Fibroblast of skin of left quadriceps (primary cell): ENCODE data around the gene FAM83F.
"Not testable (repeated sequence)": the region's sequence is repeated elsewhere in the genome, so short reads cannot be mapped to it uniquely, and the experiment has no call there.

Source experiments
- DNase-seq, 2 experiments: peaks; one replicate each; pipeline ENCODE4 v3.0.0-alpha.2; 2013; ENCODE audit warnings: low read depth in 2 of 2

Gene FAM83F

GRCh38 chr22:39994566-39995392 is at the start of gene FAM83F:
FAM83F (plus strand) TSS chr22:39994954; CDS start chr22:39995043, 89 bp downstream.
- no peak for DNase-seq

GRCh38 chr22:39946126-39946502 is 48.6 kb upstream of the FAM83F start:
- DNase-seq, result no peak

GRCh38 chr22:39946503-39947219 is 48.1 kb upstream of the FAM83F start:
- no peak for DNase-seq

GRCh38 chr22:39947220-39948216 is 47.2 kb upstream of the FAM83F start:
- DNase-seq, result no peak

- no peak for DNase-seq
Observed at GRCh38 chr22:39949964-39950737, 44.6 kb upstream of the FAM83F start.

- not testable (repeated sequence) for DNase-seq
Observed at GRCh38 chr22:39951603-39952293, 43.0 kb upstream of the FAM83F start.

- DNase-seq, result no peak
Observed at GRCh38 chr22:39952347-39952746, 42.4 kb upstream of the FAM83F start.

GRCh38 chr22:39953101-39953500 is 41.7 kb upstream of the FAM83F start:
- no peak for DNase-seq

- peak; percentile 89 for DNase-seq
Observed at GRCh38 chr22:39954584-39955055, 40.1 kb upstream of the FAM83F start.

GRCh38 chr22:39955675-39956074 is 39.1 kb upstream of the FAM83F start:
- DNase-seq, result no peak

- DNase-seq, result no peak
Observed at GRCh38 chr22:39956932-39957664, 37.7 kb upstream of the FAM83F start.

- no peak for DNase-seq
Observed at GRCh38 chr22:39958009-39958711, 36.6 kb upstream of the FAM83F start.

- DNase-seq, result no peak
Observed at GRCh38 chr22:39958949-39959639, 35.7 kb upstream of the FAM83F start.

- DNase-seq, result peak; percentile 27 to 32
Observed at GRCh38 chr22:39959640-39960447, 34.9 kb upstream of the FAM83F start, which contains the start of gene TMA7B. TMA7B (plus strand) TSS chr22:39960397; CDS start chr22:39964375, 3,978 bp downstream.

GRCh38 chr22:39960791-39961746 is 33.7 kb upstream of the FAM83F start:
- DNase-seq, result peak; percentile 94

GRCh38 chr22:39962071-39962470 is 32.7 kb upstream of the FAM83F start:
- no peak for DNase-seq
